GDM1 (cell line): Measurements from ENCODE around the gene NR2F2.

ENCODE experiments used
- DNase-seq: peaks from one replicate; lab custom pipeline; 2025; lab: John Stamatoyannopoulos, UW

NR2F2 gene

GRCh38 chr15:96330450-96331143 is at the start of gene NR2F2:
TSS of gene NR2F2 (plus strand) at chr15:96330700. CDS start at chr15:96332106, 1,406 bp downstream.
- DNase-seq: no peak

GRCh38 chr15:96285305-96285704 is 45.2 kb upstream of the NR2F2 start:
- no peak for DNase-seq

GRCh38 chr15:96285729-96286254 is 44.7 kb upstream of the NR2F2 start:
- no peak for DNase-seq

GRCh38 chr15:96290679-96291078 is 39.8 kb upstream of the NR2F2 start:
- DNase-seq: no peak

- no peak for DNase-seq
These were observed 37.9 kb upstream of the NR2F2 start for GRCh38 chr15:96292635-96293034.

- no peak for DNase-seq
These were observed 37.1 kb upstream of the NR2F2 start for GRCh38 chr15:96293441-96293840.

GRCh38 chr15:96294766-96295165 is 35.7 kb upstream of the NR2F2 start:
- no peak for DNase-seq

- DNase-seq: no peak
These were observed 34.2 kb upstream of the NR2F2 start for GRCh38 chr15:96296264-96296663.

GRCh38 chr15:96297783-96298182 is 32.7 kb upstream of the NR2F2 start:
- DNase-seq: no peak

- DNase-seq: no peak
These were observed 32.3 kb upstream of the NR2F2 start for GRCh38 chr15:96298217-96298616.

- DNase-seq: no peak
These were observed 29.7 kb upstream of the NR2F2 start for GRCh38 chr15:96300836-96301235.

GRCh38 chr15:96303503-96304056 is 26.9 kb upstream of the NR2F2 start:
- no peak for DNase-seq

- no peak for DNase-seq
These were observed 25.7 kb upstream of the NR2F2 start for GRCh38 chr15:96304839-96305238.

- no peak for DNase-seq
These were observed 24.2 kb upstream of the NR2F2 start for GRCh38 chr15:96306321-96306720.

- no peak for DNase-seq
These were observed 22.6 kb upstream of the NR2F2 start for GRCh38 chr15:96307856-96308394.

- DNase-seq: no peak
These were observed 21.3 kb upstream of the NR2F2 start for GRCh38 chr15:96309143-96309660.

GRCh38 chr15:96311256-96311955 is 19.1 kb upstream of the NR2F2 start:
- DNase-seq: no peak

GRCh38 chr15:96311956-96312294 is 18.6 kb upstream of the NR2F2 start:
- DNase-seq: no peak

GRCh38 chr15:96312641-96313335 is 17.7 kb upstream of the NR2F2 start:
- no peak for DNase-seq

GRCh38 chr15:96314518-96314917 is 16.0 kb upstream of the NR2F2 start:
- DNase-seq: no peak

- no peak for DNase-seq
These were observed 15.5 kb upstream of the NR2F2 start for GRCh38 chr15:96314963-96315362.
